Cardiac muscle cell (in vitro differentiated cells and primary cell): ENCODE measurements around the gene RYR2. TPM values are rescaled to one million over a fixed set of nuclear protein-coding genes. Genes with fewer than 3 reads are reported as not detected.
"Not testable (repeated sequence)": the region's sequence is repeated elsewhere in the genome, so short reads cannot be mapped to it uniquely, and the experiment has no call there.

Experiments
- DNase-seq, 2 donors: peaks; one replicate each; pipeline versions ENCODE4 v3.0.0 to v3.0.0-alpha.2; 2010 to 2017; ENCODE audit warnings: low read depth in 1 of 2, low spot score in 1 of 2
- H3K27ac ChIP-seq: fragments of 200-600 bp; sonication (generic); 2 replicates; pipeline ENCODE4 v1.5.1; 2016
- H3K27me3 ChIP-seq: fragments of 200-600 bp; sonication (generic); 2 replicates; pipeline ENCODE4 v1.6.0; 2016; ENCODE audit warnings: control low read depth
- H3K36me3 ChIP-seq: fragments of 200-600 bp; sonication (generic); 2 replicates; pipeline ENCODE4 v1.5.1; 2016; ENCODE audit warnings: control low read depth
- H3K4me1 ChIP-seq: fragments of 200-600 bp; sonication (generic); 2 replicates; pipeline ENCODE4 v1.8.1; 2017; ENCODE audit warnings: low read depth, mild to moderate bottlenecking, mixed run types
- H3K4me3 ChIP-seq: fragments of 200-600 bp; sonication (generic); 2 replicates; pipeline ENCODE4 v1.5.1; 2016; ENCODE audit warnings: mild to moderate bottlenecking
- H3K9me3 ChIP-seq: fragments of 200-600 bp; sonication (generic); 2 replicates; pipeline ENCODE4 v1.5.1; 2017; ENCODE audit warnings: low read depth, mild to moderate bottlenecking, control low read depth
- polyA plus RNA-seq: library from polyadenylated mRNA; unstranded; fragments of >200 nt; fragmentation: Nextera tagmentation; extraction: Ambion mirVana; gene quantifications from 2 replicates; pipeline ENCODE4 v1.2.1, GENCODE V29; 2016
- total RNA-seq: library from RNA; depleted of rRNA; stranded (reverse); fragments of >200 nt; gene quantifications from 2 replicates; pipeline ENCODE4 v1.2.3, GENCODE V29; 2016
- TF ChIP-seq, protein P1 (sequence below): IDR thresholded peaks from 2 replicates; pipeline ENCODE4 v1.5.1; 2012; ENCODE audit warnings: low read depth, mild to moderate bottlenecking, low read length

The RYR2 gene
- total and polyA plus RNA-seq, 2 experiments from 2014 or later = 29.8 to 155 TPM

DNA sequence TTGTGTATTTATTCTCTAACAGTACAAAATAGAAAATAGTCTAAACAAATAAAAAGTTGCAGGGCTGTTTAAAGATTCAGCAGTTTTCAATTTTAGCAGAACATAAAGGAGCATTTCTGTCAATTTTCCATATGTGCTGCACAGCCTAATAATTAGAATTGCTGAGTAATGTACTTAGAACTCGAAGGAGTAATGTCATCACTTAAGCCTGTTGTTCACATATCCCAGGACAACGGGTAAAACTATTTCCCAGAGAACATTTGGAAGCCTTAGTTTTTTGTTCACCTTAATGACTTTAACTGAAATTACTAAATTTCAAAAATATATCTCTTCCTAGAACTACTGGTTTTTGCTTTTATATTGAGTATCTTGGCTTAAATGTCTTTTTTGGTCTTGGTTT, 767.1 kb downstream of the RYR2 start:
- Histone ChIP-seq H3K27ac (peak overlapping the region; percentile 18), H3K36me3 (peaks cover 78% of the 10 kb centered on the region)
- TF ChIP-seq, protein P1, sequence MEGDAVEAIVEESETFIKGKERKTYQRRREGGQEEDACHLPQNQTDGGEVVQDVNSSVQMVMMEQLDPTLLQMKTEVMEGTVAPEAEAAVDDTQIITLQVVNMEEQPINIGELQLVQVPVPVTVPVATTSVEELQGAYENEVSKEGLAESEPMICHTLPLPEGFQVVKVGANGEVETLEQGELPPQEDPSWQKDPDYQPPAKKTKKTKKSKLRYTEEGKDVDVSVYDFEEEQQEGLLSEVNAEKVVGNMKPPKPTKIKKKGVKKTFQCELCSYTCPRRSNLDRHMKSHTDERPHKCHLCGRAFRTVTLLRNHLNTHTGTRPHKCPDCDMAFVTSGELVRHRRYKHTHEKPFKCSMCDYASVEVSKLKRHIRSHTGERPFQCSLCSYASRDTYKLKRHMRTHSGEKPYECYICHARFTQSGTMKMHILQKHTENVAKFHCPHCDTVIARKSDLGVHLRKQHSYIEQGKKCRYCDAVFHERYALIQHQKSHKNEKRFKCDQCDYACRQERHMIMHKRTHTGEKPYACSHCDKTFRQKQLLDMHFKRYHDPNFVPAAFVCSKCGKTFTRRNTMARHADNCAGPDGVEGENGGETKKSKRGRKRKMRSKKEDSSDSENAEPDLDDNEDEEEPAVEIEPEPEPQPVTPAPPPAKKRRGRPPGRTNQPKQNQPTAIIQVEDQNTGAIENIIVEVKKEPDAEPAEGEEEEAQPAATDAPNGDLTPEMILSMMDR = no peak

DNA sequence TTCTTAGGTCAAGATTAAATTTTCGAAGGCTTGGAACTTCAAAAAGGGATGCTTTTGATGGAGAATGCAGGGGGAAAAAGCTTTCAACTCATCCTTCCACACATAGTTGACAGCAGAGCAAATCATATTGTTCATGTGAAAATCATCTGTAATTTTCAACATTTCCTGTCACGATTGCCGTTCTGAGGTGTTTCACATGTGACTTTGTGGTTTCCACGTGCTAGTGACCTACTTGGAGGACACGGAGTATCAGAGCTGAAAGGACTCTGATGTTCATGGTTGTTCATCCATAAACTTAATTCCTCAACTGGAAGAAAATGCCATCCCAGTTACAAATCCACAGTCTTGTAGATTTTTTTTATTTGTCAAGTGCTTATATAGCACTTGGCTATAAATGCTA, 769.6 kb downstream of the RYR2 start:
- no peaks in the 10 kb centered on the region for H3K4me1 ChIP-seq
- TF ChIP-seq, protein P1 = no peak
- DNase-seq = no peak
- H3K36me3 ChIP-seq = peaks cover 83% of the 10 kb centered on the region
- H3K27ac ChIP-seq = peak overlapping the region; percentile 22
- no peak overlapping the region for H3K4me3 ChIP-seq
- no peaks in the 10 kb centered on the region for H3K9me3 ChIP-seq
- no peaks in the 10 kb centered on the region for H3K27me3 ChIP-seq

More for the DNA sequence above, 767.1 kb downstream of the RYR2 start:
- Histone ChIP-seq H3K27me3 (no peaks in the 10 kb centered on the region), H3K4me3 (no peak overlapping the region), H3K4me1 (no peaks in the 10 kb centered on the region), H3K9me3 (no peaks in the 10 kb centered on the region)
- DNase-seq = no peak

DNA sequence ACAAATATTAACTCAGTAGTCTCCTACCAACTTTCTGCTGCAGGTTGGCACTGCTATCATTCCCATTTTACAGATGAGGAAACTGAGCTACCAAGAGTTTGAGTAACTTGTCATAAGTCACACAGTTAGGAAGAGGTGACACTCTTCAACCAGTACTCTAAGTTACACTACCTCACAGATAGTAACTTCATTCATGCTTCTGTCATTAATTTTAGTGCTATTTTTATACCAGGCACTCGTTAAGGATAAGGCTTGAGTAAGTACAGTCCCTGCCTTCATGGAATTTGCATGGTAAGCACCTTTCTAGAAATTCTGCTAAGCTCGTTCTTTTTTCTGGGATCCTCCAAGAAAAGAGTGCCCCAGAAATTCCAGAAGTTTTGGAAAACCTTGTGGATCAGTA, 770.1 kb downstream of the RYR2 start:
- H3K4me3 ChIP-seq = no peak overlapping the region
- H3K27ac ChIP-seq = peak overlapping the region; percentile 22
- peaks cover 81% of the 10 kb centered on the region for H3K36me3 ChIP-seq
- DNase-seq = no peak
- H3K9me3 ChIP-seq = no peaks in the 10 kb centered on the region
- TF ChIP-seq, protein P1 = no peak
- no peaks in the 10 kb centered on the region for H3K27me3 ChIP-seq
- H3K4me1 ChIP-seq = no peaks in the 10 kb centered on the region

DNA sequence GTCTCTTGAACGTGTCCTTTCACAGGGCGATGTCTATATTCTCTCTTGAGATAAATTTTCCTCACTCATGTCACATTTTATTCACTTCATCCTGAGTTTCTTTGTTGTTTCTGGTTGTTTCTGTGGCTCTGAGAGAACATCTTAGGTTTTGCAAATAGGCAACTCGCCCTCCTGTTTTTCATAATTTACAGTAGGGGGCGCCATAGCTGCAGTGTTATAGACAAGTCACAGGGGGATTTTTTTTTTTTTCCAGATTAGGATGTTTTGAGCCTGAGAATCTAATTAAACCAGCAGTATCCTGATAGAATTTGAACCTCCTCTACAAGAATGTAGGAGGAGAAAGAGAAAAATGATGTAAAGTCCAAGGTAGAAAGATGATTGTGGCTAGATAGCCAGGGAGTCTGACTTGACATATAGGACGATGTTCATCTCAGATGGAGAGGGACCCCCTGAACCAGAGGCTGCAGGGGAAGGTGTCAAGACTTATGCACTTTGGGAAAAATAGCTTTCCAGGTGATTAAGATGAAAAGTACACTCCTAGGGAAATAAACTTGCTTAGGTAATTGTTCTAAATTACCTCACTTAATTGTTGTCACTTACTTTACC, 772.4 kb downstream of the RYR2 start:
- H3K4me1 ChIP-seq = no peaks in the 10 kb centered on the region

DNA sequence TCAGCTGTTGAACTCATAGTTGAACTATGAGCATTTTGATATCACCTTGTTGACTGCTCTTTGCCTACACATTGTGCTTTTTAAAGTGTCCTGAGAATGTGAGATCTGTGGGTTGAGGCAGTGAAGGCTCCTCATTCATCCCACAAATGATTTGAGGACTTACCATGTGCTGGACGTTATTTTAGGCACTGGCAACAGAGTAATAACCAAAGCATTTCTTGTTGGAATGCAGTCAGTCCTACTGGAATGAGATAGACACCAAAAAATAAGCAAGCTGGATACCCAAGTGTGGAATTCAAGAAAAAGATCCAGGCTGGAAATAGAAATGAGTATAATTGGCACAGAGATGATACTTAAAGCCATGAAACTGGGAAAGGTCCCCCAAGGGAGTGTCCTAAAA, 775.3 kb downstream of the RYR2 start:
- Histone ChIP-seq H3K27ac (no peak overlapping the region), H3K27me3 (no peaks in the 10 kb centered on the region), H3K9me3 (no peaks in the 10 kb centered on the region), H3K36me3 (peaks cover 48% of the 10 kb centered on the region), H3K4me1 (no peaks in the 10 kb centered on the region), H3K4me3 (no peak overlapping the region)
- DNase-seq = no peak
- TF ChIP-seq, protein P1 = no peak

More for the DNA sequence above, 772.4 kb downstream of the RYR2 start:
- peak; percentile 17 to 32 for DNase-seq
- no peaks in the 10 kb centered on the region for H3K9me3 ChIP-seq
- TF ChIP-seq, protein P1 = peak; percentile 53
- H3K36me3 ChIP-seq = peaks cover 73% of the 10 kb centered on the region
- no peaks in the 10 kb centered on the region for H3K27me3 ChIP-seq
- H3K27ac ChIP-seq = no peak overlapping the region
- H3K4me3 ChIP-seq = no peak overlapping the region

DNA sequence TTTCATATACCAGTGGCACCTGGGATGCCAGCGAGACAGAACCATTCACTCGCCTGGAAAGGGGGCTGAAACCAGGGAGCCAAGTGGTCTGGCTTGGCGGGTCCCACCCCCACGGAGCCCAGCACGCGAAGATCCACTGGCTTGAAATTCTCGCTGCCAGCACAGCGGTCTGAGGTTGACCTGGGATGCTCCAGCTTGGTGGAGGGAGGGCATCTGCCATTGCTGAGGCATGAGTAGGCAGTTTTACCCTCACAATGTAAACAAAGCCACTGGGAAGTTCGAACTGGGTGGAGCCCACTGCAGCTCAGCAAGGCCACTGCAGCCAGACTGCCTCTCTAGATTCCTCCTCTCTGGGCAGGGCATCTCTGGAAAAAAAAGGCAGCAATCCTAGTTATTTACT, 778.6 kb downstream of the RYR2 start:
- H3K4me1 ChIP-seq, H3K4me3 ChIP-seq, DNase-seq, H3K9me3 ChIP-seq, H3K27ac ChIP-seq, H3K27me3 ChIP-seq: not testable (repeated sequence)
- peaks cover 19% of the 10 kb centered on the region for H3K36me3 ChIP-seq
